Hematopoietic multipotent progenitor cell treated with erythropoietin and hydrocortisone succinate and interleukin-3 and kit ligand, for 15 days (in vitro differentiated cells): ENCODE measurements around the gene SEC31A.

ENCODE experiments used
- DNase-seq: peaks from one replicate; pipeline ENCODE4 v3.0.0-alpha.2; 2015; ENCODE audit warnings: low spot score

SEC31A gene

DNA sequence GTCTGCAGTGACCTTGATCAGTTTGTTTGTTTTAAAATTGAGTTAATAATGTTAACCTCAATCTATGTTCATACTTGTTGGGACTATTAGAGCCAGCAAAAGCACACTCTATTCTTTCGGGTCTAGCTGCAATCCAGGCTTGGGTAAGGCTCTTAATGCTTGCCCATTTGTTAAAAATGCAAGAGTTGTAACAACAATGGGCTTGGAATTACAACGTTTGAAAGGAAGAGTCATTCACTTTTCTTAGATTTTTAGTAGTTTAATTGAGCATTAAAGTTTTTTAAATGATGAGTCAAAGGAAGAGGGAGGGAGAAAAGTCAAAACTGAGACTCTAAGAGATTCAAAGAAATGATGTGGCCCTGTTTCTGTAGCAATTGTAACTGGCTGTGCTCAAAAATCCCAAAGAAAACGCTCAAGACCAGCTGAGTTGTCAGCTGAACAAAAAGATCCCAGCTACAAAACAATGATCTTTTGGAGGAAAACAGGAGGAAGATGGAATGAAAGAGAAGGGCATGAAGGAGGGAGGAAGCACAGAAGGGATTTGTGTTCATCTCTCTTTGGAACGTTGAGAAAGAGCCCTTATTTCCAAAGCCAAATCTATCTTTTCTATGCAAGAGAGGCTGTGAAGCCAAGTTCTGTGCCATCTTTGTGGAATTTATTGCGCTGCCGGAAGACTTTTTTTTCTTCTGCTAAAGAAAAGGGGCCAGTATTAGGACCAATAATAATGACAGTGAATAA, 97.9 kb downstream of the SEC31A start:
- no peak for DNase-seq

DNA sequence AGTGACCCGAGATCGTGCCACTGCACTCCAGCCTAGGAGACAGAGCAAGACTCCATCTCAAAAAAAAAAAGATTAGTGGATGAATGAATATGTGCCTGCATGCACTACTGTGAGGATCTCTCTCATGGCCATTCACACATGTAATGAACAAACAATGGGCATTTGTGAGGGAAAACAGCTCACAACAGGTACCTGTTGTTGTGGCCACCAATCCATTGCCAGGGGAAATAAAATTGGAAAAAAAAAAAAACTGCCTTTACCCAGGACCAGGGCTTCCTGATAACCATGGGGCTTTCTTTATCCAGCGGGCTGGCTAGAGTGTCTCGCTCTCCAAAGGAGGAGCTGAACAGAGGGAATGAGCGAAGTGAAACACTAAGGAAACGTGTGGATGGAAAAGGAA, 99.8 kb downstream of the SEC31A start:
- no peak for DNase-seq

- no peak for DNase-seq
These were observed 100.8 kb downstream of the SEC31A start for GRCh38 chr4:82790060-82790660.

GRCh38 chr4:82789025-82789776, 101.8 kb downstream of the SEC31A start:
- no peak for DNase-seq

GRCh38 chr4:82787342-82787741, 103.6 kb downstream of the SEC31A start:
- DNase-seq: no peak

DNA sequence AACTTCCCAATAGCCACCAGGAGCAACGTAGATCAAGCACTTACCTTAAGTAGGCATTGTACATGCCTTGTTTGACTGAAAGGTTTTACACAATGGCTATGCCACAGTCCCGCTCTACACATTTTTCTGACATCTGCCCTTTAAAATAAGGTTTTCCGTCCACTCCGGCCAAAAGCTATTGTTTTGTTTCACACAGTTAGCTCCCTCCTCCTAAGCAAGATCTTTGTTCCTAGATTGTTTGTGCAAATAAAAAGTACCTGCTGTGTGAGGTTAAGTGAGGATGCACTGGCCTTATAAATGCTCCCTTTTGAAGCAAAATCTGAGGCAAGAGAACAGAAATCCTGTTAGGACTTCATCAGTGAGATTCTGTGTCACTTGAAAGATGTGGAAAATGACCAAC, 104.1 kb downstream of the SEC31A start:
- no peak for DNase-seq

DNA sequence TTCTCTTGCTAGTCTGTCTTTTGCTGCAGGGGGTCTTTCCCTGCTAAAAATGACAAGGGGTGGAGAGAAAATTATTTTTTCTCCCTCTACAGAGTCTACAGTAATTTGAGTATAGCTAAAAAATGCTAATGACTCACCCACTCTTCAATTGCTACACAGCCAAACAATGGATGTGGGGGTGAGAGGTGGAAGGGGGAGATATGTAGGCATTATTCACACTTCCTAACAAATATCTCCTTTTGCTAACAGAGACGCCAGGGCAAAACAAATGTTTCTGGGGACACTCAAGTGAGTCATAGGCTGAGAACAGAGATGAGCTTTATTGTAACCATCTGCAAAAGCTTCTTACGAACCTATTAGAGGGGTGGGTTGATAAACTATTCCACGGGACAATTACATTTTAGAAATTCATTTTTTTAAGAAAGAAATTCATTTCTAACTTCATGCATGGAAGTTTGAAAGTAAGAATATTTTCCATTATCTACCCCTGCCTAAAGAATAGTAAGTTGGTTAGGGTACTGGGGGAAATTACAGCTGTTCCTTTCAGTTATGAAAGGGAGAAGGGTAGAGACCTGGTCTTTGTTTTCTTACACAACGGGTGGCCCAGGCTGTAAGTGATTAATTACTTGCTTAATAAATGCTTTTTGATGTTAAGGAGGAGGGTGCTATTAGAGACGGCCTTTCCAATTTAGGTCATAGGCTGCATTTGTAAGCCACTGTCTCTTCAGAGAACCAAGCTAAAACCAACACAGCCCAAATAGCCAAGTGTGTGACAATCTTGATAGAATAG, 105.1 kb downstream of the SEC31A start:
- DNase-seq: no peak

- no peak for DNase-seq
These were observed 106.0 kb downstream of the SEC31A start for GRCh38 chr4:82784681-82785610.

DNA sequence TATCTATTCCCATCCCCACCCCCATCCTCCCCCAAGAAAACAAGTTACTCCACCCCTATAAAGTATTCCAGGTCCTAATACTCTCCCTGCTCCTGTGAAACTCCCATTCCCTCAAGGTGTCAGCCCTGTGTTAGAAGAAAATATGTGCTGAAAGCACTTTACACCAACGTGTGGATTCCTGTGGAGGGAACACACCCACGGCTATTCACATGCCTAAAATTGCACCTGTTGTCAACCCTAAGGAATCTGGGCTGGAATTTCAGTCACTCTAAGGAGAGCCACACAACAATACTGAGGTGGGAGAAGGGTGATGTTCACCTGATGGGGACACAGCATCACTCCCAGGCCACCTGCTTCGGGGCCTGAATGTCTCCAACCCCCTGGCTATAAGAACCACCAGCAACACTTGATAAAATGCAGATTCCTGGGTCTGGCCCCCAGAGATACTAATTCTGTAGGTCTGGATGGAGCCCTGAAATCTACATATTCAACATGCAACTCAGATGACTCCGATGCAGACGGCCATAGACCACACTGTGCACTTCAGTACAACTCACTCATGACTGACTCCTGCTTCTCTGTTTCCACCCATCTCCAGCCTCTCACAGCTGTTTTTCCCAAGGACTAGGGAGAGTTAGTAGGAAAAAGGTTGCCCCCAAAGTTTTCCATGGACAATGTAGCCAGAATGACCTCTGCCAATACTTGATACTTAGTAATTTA, 108.2 kb downstream of the SEC31A start:
- no peak for DNase-seq

DNA sequence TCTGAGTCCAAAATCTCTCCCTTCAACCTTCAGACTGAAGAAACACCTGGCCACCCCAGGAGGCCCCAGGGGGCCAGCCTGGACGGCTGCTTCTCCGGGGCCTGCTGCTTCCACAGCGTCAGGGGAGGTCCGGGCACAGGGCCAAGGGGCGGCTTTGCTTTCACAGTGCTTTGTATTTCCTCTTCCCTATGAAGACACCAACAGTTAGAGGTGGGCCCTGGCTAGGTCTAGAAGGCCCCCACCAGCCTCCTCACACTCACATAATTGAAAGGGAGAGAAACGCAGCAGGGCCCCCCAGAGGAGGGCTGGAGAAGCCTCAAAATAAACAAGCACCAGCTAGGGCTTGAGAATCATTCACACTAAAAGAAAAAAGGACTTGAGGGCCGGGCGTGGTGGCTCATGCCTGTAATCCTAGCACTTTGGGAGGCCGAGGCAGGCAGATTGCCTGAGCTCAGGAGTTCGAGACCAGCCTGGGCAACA, 110.2 kb downstream of the SEC31A start:
- DNase-seq: no peak

DNA sequence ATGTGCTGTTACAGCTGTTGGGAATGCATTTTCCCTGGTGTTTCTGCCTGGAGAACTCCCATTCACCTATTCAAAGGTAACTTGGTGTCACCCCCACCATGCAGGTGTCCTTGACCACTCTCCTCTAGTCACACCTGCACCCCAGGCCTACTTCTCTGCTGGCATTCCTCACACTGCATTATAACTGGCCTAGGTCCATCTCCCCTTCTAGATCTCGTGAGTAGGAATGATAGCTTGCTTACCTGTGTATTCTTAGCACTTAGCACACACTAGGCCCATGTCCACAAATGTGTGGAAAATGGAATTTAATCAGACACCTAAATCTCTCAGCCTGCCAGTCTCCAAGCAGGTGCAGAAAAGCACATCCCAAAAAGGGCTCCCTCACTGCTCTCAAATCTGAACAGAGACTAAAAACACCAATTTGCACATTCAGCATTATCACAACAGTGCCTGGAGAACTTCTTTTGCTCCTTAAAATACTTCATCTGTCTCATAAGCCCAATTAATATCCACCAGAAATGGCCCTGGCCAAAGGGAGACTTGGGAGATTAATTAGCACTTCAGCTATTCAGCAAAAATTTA, 110.7 kb downstream of the SEC31A start:
- DNase-seq: no peak

GRCh38 chr4:82779032-82779431, 111.9 kb downstream of the SEC31A start:
- DNase-seq: no peak

GRCh38 chr4:82777857-82778525, 113.0 kb downstream of the SEC31A start:
- DNase-seq: no peak

DNA sequence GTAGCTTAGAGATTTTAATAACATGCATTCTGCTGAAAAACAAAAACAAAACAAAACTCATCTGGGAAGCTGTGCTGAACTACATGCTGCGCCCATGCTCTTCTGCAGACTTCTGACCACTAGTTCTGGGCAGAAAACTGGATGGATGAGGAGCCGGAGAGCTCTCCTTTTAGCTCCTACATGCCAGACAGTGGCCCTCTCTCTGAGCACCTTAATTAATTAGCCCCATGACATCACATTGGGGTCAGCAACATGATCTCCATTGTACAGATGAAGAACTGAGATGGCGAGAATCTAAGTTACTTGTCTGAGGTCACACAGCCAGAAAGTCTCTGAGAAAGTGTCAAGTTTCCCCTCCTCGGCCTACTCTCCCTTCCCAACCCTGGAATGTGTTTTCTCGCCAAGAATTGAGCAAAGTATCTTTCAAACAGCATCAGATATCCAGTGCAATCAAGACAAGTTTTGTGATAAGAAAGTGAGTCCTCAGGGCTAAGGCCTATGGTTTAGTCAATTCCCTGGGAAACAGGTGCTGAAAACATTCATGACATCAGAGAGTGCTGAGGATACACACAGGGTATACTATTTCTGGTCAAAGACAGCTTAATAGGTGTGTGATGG, 113.9 kb downstream of the SEC31A start:
- no peak for DNase-seq

DNA sequence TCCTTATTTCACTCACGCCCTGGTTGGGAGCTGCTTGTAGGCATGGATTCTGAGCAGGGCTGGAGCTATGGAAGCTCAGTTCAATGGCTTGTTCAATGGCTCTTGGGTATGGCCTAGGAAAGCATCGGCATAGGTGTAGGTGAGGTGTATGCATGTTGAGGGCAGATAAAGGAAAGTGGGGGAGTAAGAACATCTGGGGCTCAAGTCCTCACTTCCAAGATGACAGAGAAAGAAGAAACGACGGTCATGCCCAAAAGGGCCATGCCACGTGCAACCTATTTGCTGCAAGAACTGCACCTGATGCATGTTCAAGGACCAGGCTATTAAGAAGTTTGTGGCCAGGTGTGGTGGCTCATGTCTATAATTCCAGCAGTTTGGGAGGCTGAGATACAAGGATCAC, 115.7 kb downstream of the SEC31A start:
- no peak for DNase-seq

DNA sequence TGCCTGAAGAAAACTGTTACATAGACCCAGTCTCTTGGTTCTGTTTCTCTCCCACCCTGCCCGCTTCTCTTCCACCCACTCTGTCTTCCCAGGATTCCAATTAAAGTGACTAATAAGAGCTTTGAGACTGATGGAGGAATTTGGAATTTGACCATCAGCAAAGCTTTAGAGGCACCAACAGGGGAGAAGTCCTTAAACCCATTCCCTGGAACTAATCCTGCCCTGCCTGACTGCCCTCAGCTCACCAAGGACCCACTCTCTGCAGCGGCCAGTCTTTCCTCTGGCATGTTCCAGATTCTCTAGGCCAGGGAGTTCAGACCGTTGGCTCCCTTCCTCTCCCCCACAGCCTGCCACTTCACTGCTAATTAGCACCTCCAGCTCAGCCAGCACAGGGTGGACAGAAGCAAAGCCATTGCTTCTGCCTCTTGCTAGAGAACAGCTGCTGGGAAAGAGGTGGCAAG, 116.2 kb downstream of the SEC31A start:
- DNase-seq: no peak

DNA sequence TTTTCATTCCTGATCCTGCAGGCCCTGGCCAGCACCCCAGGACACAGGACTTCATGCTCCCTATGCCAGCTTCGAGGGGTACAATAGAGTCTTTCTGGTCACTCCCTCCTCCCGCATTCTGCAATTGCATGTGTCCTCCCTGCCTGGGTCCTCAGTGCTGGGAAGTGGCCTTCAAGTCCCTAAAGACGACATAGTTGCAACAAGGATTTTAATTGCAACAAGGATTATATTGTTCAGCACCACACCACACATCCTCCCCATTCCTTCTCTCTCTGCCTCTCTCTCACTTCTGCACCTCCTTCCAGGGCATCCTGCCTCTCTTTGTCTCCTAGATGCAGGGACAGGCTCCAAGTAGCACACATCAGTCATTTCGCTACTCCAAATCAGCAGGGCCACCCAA, 117.9 kb downstream of the SEC31A start:
- DNase-seq: no peak

- no peak for DNase-seq
These were observed 120.3 kb downstream of the SEC31A start for GRCh38 chr4:82770607-82771006.
